ENCODE results near the gene CKAP5. TPM values are rescaled to one million over a fixed set of nuclear protein-coding genes. Genes with fewer than 3 reads are reported as not detected.

Gene CKAP5
- polyA plus RNA-seq (2012; ENCODE audit: insufficient read depth, insufficient read length), result 131 TPM

DNA sequence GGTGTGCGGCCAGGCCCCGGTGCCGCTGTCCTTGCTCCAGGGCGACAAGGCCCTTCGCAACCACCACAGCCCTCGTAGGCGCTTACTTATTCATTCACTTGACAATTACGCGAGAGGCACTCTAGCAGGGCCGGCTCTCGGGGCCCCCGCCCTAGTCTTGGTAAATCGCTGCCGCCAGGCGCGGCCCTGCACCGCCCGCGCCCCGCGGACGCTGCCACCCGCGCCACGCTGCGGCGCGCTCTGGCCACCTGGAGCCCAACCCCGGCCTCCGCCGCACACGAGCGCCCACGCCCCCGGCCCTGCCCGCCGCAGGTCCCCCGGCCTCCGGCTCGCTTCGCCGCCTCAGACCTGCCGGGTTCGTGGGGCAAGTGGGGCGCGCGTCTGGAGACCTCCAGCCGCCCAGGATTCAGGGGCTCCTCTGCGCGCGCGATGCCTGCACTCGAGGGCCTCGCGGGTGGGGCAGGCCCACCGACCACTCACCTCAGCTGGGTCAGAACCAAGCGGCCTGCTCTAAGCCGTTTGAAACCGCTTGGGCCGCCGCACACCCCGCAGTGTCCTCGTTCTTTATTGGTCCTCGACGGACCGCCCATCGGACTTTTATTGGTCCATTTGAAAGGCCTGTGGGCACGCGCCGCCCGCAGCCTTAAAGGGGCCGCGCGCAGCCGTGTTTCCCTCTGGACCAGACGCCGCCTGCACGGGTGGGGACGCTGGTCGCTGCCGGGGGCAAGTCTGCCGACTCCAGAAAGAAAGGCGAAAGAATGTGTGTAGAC, at the start of gene CKAP5:
Gene CKAP5, minus strand, starts transcription at position 541 of the 770 bp plus-strand sequence. CDS start 25,049 bp downstream, outside the sequence.
- H3K4me3 ChIP-seq (ENCODE audit: low read length), result peak within 1 kb of the TSS; percentile 95
- peak; percentile 83 for DNase-seq (ENCODE audit: low read depth, low spot score)

DNA sequence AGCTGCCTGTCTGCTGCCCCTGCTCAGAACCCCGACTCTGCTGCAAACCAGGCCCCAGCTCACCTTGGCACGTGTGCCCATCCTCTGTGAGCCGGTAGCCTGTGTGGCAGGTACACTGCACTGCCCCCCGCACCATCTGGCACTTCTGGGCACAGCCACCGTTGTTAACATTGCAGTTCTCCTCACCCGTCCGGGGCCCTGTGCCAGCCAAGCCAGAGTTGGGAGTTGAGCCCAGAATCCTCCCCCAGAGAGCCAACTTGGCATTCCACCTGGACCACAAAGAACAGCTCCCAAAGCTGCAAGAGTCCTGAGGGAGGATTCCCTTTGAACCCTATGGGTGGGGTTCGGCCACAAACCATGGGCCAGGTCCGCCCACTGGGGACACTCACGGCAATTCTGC, 49.7 kb upstream of the CKAP5 start:
- DNase-seq (ENCODE audit: low read depth, low spot score), result no peak
- no peak overlapping the region for H3K4me3 ChIP-seq (ENCODE audit: low read length)

DNA sequence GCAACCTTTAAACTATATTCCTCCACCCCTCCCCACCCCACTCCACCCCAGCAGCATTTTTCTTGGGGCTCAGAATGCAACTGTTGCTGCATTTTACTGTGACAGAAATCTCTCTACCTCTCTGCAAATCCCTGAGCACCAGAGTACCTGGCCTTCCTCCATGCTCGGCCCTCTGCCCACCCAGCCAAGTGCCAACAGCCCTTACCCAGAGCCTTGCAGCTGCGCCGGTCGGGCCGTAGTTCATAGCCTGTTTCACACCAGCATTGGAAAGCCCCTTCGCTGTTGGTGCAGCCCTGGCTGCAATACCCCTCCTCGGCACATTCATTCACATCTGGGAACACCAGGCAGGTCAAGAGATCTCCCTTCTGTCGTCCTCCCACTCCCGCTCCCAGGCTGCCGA, 48.9 kb upstream of the CKAP5 start:
- no peak for DNase-seq (ENCODE audit: low read depth, low spot score)
- H3K4me3 ChIP-seq (ENCODE audit: low read length), result no peak overlapping the region

DNA sequence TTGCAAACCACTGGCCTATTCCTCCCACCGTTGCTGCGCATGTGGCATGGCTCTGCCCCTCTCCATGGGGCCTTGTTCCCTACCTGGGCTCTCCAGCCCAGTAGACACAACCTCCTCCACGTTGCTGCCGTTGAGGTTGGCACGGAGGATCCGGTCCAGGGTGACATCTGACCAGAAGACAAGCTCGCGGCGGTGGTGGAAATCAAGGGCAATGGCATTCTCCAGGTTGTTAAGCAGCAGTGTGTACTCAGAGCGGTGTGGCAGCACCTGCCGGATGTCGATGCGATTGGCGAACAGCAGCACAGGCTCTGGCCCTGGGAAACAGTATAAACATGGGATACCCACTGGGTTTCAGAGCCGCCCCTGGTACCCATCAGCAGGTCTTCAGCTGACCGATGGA, 48.4 kb upstream of the CKAP5 start:
- H3K4me3 ChIP-seq (ENCODE audit: low read length), result no peak overlapping the region
- no peak for DNase-seq (ENCODE audit: low read depth, low spot score)

DNA sequence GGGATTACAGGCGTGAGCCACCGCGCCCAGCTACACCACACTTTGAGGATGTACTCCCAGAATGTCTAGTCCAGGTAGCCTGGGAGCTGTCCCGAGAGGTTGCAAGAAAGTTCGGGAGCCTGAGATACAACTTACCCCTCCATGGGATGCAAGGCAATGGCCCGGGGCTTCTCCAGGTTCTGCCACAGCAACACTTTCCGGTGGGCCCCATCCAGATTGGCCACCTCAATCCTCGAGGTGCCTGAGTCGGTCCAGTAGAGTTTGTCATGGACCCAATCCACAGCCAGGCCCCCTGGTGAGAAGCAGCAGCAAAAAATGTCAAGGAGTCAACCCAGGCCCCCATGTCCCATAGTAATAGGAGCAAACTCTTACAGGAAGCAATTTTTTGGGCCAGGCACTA, 46.8 kb upstream of the CKAP5 start:
- DNase-seq (ENCODE audit: low read depth, low spot score), result no peak
- H3K4me3 ChIP-seq (ENCODE audit: low read length), result no peak overlapping the region

DNA sequence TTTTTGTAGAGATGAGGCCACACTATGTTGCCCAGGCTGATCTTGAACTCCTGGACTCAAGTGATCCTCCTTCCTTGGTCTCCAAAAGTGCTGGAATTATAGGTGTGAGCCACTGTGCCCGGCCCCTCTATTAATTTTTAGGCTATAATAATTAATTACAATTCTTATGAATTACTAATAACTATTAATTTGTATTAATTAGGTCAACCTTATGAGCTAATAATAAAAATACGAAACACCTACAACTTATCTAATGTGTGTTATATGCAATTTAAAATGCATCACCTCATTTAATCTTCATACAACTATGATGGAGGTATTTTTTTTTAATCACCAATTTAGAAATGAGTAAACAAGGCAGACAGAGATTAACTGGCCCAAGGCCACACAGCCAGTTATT, 46.0 kb upstream of the CKAP5 start:
- no peak overlapping the region for H3K4me3 ChIP-seq (ENCODE audit: low read length)
- DNase-seq (ENCODE audit: low read depth, low spot score), result no peak

DNA sequence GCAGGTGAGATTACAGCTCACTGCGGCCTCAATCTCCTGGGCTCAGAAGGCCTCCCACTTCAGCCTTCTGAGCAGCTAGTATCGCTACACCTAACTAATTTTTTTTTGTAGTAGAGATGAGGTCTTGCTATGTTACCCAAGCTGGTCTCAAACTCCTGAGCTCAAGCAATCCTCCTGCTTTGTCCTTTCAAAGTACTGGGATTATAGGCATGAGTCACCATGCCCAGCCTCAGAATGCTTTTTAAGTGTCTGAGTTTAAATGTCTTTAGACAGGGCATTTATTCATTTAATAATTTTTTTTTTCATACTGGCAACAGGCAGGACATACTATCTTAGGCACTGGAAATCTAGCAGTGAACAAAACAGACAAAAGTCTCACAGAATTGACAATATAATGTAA, 44.6 kb upstream of the CKAP5 start:
- no peak overlapping the region for H3K4me3 ChIP-seq (ENCODE audit: low read length)
- no peak for DNase-seq (ENCODE audit: low read depth, low spot score)

DNA sequence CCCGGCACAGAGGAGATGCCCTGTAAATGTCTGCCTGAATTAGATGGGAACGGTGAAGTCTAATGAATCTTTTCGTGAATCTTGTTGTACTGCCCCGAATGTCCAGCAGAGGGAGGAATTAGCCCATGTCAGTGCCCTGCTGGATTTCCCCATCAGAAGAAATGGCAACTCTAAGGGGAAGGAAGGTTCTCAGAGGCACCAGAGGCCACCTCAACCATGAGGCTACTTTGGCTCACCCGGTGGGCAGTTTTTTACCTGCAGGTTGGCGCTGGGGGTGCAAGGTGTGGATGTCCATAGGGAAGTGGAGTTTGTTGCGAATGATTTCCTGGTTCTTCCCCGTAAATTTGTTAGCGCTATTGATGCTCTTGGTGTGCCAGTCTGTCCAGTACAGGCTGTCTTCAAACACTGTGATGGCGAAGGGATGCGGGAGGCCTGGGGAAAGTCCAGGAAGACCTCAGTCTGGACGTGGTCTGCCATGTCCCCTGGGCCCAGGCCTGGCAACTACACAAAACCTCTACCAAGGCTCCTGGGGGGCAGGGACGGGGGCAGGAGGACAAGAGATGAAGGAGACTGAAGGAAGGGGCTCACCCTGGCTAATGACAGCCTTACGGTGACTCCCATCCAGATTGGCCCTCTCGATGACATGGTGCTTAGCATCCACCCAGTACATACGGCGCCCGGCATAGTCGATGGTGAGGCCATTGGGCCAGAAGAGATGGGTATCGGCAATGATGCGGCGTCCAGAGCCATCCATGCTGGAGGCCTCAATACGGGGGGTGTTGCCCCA, 43.8 kb upstream of the CKAP5 start:
- peak; percentile 75 for DNase-seq (ENCODE audit: low read depth, low spot score)
- H3K4me3 ChIP-seq (ENCODE audit: low read length), result no peak overlapping the region

DNA sequence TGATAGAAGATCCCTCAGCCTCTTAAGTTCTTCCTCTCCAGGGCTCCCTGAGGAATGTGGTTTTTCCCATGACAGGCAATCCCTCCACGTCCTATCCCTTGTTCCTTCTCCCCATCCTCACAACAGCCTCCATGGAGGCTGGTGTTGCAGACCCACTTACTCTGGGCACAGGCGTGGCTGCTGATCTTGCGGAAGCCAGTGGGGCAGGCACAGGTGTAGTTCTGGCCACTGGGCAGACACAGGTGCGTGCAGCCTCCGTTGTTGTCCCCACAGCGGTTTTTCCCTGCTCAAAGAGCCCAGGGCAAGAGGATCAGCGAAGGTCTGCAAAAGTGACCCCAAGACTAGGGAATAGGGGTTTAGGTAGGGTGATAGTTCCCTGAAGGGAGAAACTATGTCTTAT, 43.2 kb upstream of the CKAP5 start:
- H3K4me3 ChIP-seq (ENCODE audit: low read length), result no peak overlapping the region
- no peak for DNase-seq (ENCODE audit: low read depth, low spot score)

DNA sequence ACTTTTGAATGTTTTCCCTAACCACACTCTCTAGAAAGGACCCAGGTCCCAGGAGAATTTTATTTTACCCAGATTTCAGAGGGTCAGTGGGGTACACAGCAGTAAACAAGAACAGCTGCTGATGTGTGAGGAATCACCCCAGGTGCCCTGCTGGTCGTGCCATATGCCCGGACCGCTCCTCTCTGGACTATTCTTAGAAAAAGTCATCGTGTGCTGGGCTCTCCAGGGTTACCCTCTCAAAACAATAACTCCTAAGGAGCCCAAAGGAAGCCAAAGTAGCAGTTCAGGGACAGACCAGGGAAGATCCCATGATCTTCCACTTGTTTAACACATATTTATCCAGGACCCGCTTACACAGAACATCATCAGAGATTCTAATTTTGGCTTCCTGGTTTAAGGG, 42.6 kb upstream of the CKAP5 start:
- no peak for DNase-seq (ENCODE audit: low read depth, low spot score)
- no peak overlapping the region for H3K4me3 ChIP-seq (ENCODE audit: low read length)

DNA sequence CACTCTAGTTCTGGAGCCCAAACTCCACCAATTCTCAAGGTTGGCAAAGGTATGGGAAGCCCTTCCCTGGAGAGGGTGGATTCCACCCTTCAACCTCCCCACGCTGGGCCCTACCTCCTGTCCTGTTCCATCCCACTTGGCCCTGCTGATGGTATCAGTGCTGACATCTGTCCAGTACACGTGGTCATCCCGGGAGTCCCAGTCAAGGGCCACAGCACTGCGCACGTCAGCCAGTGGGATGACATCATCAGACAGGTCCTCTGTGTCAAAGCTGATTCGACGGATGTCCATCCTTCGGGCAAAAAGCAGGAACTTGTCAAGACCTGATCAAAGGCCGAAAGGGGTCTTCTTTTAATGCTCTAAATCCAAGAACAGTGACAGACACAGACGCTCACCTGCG, 40.1 kb upstream of the CKAP5 start:
- no peak overlapping the region for H3K4me3 ChIP-seq (ENCODE audit: low read length)
- DNase-seq (ENCODE audit: low read depth, low spot score), result no peak

DNA sequence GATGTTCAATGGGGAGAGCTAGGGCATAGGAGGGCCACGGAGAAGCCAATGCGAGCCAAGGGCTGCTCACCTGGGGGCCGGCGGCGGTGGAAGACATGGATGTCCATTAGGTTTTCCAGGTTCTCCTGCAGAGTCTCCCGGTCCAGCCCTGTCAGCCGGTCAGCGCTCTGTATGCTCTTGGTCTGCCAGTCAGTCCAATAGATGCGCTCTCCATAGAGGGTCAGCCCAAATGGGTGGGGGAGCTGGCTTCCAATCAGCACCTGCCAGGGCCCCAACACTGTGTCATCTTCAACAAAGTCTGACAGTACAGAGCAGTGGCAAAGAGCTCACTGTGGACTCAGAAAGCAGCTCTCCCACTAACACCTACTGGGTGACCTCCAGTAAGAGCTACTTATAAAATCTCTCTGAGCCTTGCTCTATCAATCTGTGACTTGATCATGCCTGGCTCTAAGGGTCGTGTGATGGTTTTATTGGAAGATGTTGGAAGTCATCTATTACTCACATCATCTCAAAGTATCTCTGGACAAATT, 33.0 kb upstream of the CKAP5 start:
- no peak for DNase-seq (ENCODE audit: low read depth, low spot score)

DNA sequence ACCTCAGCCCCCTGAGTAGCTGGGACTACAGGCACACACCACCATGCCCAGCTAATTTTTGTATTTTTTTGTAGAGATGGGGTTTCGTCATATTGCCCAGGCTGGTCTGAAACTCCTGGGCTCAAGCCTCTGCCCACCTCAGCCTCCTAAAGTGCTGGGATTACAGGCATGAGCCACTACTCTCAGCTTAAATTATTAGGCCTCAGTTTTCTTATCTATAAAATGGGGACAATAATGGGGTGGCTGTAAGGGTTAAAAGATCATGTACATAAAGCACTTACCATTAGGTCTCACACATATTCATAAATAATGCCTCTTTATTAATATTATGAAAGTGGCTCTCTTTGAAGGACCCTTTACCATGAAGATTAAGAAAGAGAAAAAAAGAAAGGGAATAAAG, 31.5 kb upstream of the CKAP5 start:
- no peak overlapping the region for H3K4me3 ChIP-seq (ENCODE audit: low read length)

More for the DNA sequence above, 33.0 kb upstream of the CKAP5 start:
- no peak overlapping the region for H3K4me3 ChIP-seq (ENCODE audit: low read length)

DNA sequence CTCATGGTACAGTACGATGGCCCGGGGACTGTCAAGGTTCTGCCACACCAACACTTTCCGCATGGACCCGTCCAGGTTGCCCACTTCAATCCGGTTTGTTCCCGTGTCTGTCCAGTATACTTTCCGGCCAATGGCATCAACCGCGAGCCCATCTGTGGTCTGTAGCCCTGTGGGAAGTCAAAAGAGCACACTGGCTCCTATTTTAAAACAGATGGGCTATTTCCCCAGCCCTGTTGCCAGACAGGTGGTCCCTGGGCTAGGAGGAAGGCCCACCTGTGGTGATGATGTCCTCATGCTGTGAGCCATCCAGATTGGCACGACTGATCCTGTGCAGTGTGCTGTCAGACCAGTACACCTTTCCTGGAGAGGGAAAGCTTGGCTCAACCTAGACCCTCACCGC, 30.4 kb upstream of the CKAP5 start:
- H3K4me3 ChIP-seq (ENCODE audit: low read length), result no peak overlapping the region
- DNase-seq (ENCODE audit: low read depth, low spot score), result no peak

More for the DNA sequence above, 31.5 kb upstream of the CKAP5 start:
- DNase-seq (ENCODE audit: low read depth, low spot score), result no peak

DNA sequence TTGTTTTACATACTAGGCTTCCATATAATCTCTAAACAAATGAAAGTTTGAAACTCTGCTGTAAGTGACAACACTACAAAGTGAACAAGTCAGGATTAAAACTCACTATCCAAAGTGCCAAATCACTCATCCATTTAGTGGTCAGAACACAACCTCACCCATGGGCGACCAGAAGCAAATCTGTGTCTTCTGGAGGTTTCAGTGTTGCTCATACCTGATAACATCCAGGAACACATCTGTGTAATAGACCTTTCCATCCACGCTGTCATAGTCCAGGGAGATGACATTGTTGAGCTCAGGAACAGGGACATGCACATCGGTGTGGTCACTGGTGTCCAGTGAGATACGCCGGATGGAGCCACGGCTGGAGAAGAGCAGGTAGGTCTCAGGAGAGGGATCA, 28.5 kb upstream of the CKAP5 start:
- DNase-seq (ENCODE audit: low read depth, low spot score), result no peak
- no peak overlapping the region for H3K4me3 ChIP-seq (ENCODE audit: low read length)

DNA sequence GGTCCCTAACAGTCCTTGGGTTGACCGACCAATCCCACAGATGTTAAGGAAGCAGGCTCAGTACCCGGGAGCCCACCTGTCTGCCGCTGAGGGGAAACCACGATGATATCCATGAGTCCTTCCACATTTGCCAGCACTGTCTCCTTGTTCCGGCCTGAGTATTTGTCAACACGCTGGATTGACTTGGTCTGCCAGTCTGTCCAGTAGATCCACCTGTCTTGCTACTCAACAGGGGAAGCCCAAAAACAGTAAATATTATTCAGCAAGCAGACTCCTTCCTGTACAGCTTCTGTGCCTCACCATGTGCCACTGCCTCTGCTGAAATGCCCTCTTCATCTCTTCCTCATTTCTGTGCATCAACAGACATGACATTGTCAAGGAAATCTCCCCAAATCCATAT, 22.8 kb upstream of the CKAP5 start:
- no peak for DNase-seq (ENCODE audit: low read depth, low spot score)
- H3K4me3 ChIP-seq (ENCODE audit: low read length), result no peak overlapping the region

DNA sequence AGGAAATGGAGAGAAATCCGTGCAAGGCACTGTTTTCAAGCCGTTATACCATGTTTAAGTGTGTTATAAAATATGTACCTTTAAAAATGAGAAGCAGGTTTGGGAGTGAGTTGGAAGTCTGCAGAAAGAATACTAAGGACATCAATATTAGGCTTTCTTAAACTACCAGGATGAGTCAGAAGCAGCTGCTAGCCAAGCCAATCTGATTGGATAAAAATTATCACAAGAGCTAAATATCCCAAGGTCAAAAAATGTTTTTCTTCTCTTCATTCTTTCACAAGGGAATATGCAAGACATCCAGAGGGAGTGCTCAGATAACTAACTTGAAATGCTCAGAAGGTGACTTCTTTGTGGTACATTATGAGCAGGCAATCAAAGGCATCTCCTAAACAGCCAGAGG, 19.3 kb upstream of the CKAP5 start:
- DNase-seq (ENCODE audit: low read depth, low spot score), result no peak
- no peak overlapping the region for H3K4me3 ChIP-seq (ENCODE audit: low read length)

DNA sequence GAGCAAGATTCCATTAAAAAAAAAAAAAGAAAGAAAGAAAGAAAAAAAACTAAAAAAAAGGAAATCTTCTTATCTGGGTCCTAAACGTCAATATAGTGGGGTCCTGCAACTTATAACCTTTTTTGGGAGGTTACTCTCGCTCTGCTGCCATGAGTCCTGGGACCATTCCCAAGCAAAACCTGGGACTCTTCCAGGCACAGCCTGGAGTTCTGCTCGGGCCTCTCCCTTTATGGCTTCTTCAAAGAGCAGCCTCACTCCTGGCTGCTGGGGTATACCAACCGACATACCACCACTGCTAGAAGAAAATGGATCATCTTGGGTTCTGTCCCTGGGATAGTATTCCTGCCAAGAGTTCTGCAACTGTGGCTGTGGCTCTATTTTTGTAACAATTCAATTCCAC, 14.1 kb upstream of the CKAP5 start:
- no peak overlapping the region for H3K4me3 ChIP-seq (ENCODE audit: low read length)
- no peak for DNase-seq (ENCODE audit: low read depth, low spot score)

DNA sequence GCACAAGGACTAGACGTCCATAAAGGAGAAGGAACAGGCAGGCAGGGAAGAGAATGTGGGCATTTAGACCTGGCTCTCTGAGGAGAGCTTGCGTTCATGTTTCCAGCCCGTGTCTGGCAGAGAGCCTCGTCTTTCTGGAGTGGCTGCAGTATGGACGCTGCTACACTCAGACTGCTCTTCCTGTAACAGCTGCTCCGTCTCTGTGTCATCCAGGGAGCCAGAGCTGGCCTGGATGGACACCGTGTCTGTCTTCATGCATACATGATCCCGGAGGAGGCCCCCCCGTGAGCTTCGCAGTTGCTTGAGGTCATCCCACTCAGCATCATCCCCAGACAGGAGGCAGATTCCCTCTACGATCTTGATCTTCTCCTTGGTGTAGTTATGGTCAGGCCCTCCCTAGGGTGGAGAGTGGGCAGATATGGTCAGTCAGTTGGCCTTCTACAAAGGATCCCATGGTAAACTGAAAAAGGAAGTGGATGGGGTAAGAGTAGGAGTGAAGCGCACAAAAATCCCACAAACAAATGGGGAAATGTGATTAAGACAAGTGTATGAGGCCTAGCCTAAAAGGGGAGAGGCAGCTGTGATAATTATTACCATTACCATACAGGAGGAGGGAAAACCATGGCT, 13.0 kb upstream of the CKAP5 start:
- DNase-seq (ENCODE audit: low read depth, low spot score), result no peak
- H3K4me3 ChIP-seq (ENCODE audit: low read length), result no peak overlapping the region

DNA sequence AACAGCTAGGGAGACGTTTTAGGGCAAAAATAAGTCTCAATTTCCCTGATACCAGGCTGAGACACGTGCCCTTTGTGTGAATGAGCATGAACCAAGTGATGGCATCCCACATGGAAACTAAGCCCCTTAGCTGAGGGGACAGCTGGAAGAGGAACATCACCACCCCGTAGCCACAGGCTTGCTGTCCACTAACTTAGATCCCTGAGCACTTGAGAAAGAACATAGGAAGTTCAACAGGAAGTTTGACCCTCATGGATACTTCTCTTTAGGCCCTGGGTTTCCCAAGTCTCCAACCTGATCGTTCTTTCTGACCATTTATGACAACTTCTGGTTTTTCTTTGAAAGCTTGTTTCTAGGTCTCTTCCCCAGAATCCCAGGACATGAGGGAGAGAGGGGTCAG, 11.6 kb upstream of the CKAP5 start:
- DNase-seq (ENCODE audit: low read depth, low spot score), result no peak
- H3K4me3 ChIP-seq (ENCODE audit: low read length), result no peak overlapping the region
